MM.1S (cell line): ENCODE results near the gene PADI3.

Experiments
- DNase-seq: peaks from one replicate; pipeline ENCODE4 v3.0.0-alpha.2; 2015
- H2AFZ ChIP-seq: fragments of 300-600 bp; sonication (generic); 2 replicates; pipeline ENCODE4 v1.6.0; 2016; ENCODE audit warnings: antibody characterized with exemption, low read length
- H3F3A ChIP-seq: fragments of 300-600 bp; sonication (generic); 2 replicates; pipeline ENCODE4 v1.6.1; 2016; ENCODE audit warnings: mild to moderate bottlenecking, antibody characterized with exemption, low read length, moderate library complexity, mixed read lengths; ENCODE audit not compliant: insufficient read depth
- H3K27ac ChIP-seq: fragments of 300-600 bp; sonication (generic); 2 replicates; pipeline ENCODE4 v1.5.1; 2016; ENCODE audit warnings: mild to moderate bottlenecking, low read length
- H3K27me3 ChIP-seq: fragments of 300-600 bp; sonication (generic); replicated peaks from 2 replicates; pipeline ENCODE4 v1.6.0; 2016; ENCODE audit warnings: low read length; ENCODE audit not compliant: insufficient read depth
- H3K36me3 ChIP-seq: fragments of 300-600 bp; sonication (generic); replicated peaks from 2 replicates; pipeline ENCODE4 v1.6.1; 2016; ENCODE audit warnings: mild to moderate bottlenecking, low read length, mixed read lengths; ENCODE audit not compliant: insufficient read depth
- H3K4me1 ChIP-seq: fragments of 300-600 bp; sonication (generic); 2 replicates; pipeline ENCODE4 v1.6.1; 2016; ENCODE audit warnings: low read length, mixed read lengths
- H3K4me2 ChIP-seq: fragments of 300-600 bp; sonication (generic); 2 replicates; pipeline ENCODE4 v1.6.0; 2016; ENCODE audit warnings: low read depth, low read length
- H3K4me3 ChIP-seq: fragments of 300-600 bp; sonication (generic); 2 replicates; pipeline ENCODE4 v1.5.1; 2016; ENCODE audit warnings: low read length, mixed read lengths
- H3K79me2 ChIP-seq: fragments of 300-600 bp; sonication (generic); 2 replicates; pipeline ENCODE4 v1.6.1; 2016; ENCODE audit warnings: mixed run types, low read length, mixed read lengths
- H3K9ac ChIP-seq: fragments of 300-600 bp; sonication (generic); 2 replicates; pipeline ENCODE4 v1.6.1; 2016; ENCODE audit warnings: low read length, mixed read lengths
- H3K9me2 ChIP-seq: fragments of 300-600 bp; sonication (generic); replicated peaks from 2 replicates; pipeline ENCODE4 v1.6.1; 2016; ENCODE audit warnings: mild to moderate bottlenecking, low read length, mixed read lengths; ENCODE audit not compliant: insufficient read depth
- H3K9me3 ChIP-seq: fragments of 300-600 bp; sonication (generic); replicated peaks from 2 replicates; pipeline ENCODE4 v1.6.1; 2016; ENCODE audit warnings: mild to moderate bottlenecking, low read length, mixed read lengths; ENCODE audit not compliant: insufficient read depth
- H4K20me1 ChIP-seq: fragments of 300-600 bp; sonication (generic); 2 replicates; pipeline ENCODE4 v1.6.1; 2016; ENCODE audit warnings: mild to moderate bottlenecking, low read length, moderate library complexity, mixed read lengths; ENCODE audit not compliant: insufficient read depth
- EZH2 ChIP-seq: fragments of 300-600 bp; sonication (generic); optimal IDR thresholded peaks from 2 replicates; pipeline ENCODE3; 2017; ENCODE audit warnings: low read depth, mild to moderate bottlenecking, antibody characterized with exemption, low read length, mixed read lengths
- EZH2phosphoT487 ChIP-seq: fragments of 300-600 bp; sonication (generic); IDR thresholded peaks from 2 replicates; pipeline ENCODE4 v1.6.1; 2018; ENCODE audit warnings: antibody characterized with exemption, low read length
- TF ChIP-seq, protein P1 (sequence below): fragments of 300-600 bp; sonication (generic); IDR thresholded peaks from 2 replicates; pipeline ENCODE4 v1.5.1; 2016; ENCODE audit warnings: antibody characterized with exemption, low read length, mixed read lengths

PADI3 gene

DNA sequence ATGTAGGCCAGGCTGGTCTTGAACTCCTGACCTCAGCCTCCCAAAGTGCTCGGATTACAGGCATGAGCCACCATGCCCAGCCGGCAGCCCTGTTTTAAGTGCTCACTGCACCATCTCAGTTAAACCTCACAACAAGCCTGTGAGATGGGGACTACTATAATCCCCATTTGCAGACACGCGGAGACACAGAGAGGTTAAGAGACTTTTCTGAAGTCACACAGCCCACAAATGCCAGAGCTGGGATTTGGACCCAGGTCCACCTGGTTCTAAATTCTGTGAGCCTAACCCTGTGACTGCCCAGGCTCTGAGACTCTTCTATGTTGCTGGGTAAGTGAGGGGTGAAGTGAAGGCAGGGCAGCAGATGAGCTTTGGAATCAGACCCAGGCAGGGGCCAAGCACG, 37.5 kb upstream of the PADI3 start:
- Histone ChIP-seq H2AFZ (no peak overlapping the region), H3K36me3 (no peaks in the 10 kb centered on the region), H4K20me1 (no peaks in the 10 kb centered on the region), H3F3A (no peaks in the 10 kb centered on the region), H3K9me2 (no peaks in the 10 kb centered on the region), H3K27ac (no peak overlapping the region), H3K27me3 (peaks cover 94% of the 10 kb centered on the region), H3K79me2 (no peaks in the 10 kb centered on the region), H3K9ac (no peak overlapping the region), H3K4me1 (no peaks in the 10 kb centered on the region), H3K4me3 (no peak overlapping the region), H3K4me2 (no peak overlapping the region), H3K9me3 (no peaks in the 10 kb centered on the region)
- TF ChIP-seq EZH2phosphoT487 (no peak), EZH2 (no peak)
- TF ChIP-seq, protein P1, sequence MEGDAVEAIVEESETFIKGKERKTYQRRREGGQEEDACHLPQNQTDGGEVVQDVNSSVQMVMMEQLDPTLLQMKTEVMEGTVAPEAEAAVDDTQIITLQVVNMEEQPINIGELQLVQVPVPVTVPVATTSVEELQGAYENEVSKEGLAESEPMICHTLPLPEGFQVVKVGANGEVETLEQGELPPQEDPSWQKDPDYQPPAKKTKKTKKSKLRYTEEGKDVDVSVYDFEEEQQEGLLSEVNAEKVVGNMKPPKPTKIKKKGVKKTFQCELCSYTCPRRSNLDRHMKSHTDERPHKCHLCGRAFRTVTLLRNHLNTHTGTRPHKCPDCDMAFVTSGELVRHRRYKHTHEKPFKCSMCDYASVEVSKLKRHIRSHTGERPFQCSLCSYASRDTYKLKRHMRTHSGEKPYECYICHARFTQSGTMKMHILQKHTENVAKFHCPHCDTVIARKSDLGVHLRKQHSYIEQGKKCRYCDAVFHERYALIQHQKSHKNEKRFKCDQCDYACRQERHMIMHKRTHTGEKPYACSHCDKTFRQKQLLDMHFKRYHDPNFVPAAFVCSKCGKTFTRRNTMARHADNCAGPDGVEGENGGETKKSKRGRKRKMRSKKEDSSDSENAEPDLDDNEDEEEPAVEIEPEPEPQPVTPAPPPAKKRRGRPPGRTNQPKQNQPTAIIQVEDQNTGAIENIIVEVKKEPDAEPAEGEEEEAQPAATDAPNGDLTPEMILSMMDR, result no peak
- DNase-seq, result no peak

DNA sequence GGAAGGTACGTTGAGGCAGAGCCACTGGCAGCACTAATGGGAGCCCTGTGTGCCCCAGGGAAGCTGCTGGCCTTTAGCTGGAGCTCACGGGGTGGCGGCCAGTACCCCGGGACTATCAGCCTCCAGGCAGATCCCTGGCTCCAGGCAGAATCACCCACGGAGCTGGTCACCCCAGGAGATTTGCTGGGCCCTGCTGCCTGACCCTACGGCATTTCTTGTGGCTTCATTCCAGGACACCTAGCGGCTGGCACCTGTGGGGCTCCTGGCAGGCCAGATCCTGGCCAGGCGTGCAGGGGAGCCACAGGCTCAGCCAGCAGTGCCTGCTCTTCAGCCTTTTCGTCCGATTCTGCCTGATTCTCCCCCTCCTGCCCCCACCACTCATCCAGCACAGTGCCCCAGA, 36.9 kb upstream of the PADI3 start:
- Histone ChIP-seq H3K9ac (no peak overlapping the region), H3K4me2 (no peak overlapping the region), H3K4me1 (no peaks in the 10 kb centered on the region), H3F3A (no peaks in the 10 kb centered on the region), H3K9me2 (no peaks in the 10 kb centered on the region), H3K9me3 (no peaks in the 10 kb centered on the region), H2AFZ (no peak overlapping the region), H3K27ac (no peak overlapping the region), H3K36me3 (no peaks in the 10 kb centered on the region), H3K4me3 (no peak overlapping the region), H3K79me2 (no peaks in the 10 kb centered on the region), H4K20me1 (no peaks in the 10 kb centered on the region), H3K27me3 (peaks cover 92% of the 10 kb centered on the region)
- DNase-seq, result no peak
- TF ChIP-seq, protein P1, result no peak
- TF ChIP-seq EZH2phosphoT487, result no peak

DNA sequence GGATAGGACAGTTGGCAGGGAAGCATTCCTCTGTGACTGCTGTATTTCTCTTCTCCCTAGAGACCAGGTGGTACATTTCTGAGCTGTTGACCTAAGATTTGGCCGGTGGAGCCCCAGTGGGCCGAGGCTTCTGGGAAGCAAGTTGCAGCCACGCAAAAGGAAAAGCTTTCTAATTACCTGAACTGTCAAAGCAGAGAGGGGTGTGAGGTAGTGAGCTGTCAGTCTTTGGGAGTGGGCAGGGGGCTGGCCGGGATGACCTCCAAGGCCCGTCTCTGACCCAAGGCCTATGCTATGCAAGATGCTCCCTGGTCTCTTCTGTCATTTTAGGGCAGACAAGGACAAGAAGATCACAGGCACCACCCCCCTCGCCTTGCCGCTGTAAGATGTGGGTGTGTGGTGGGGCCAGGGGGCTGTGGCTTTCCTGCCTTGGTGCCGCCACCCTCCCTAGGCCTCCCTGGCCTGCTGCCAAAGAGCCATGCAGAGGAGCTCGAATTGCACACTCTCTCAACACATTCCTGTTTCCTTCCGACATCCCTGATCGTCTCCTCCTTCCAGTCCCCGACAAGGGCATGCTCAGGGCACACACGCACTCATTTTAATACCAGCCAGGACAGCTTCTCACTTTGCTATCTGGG, 36.3 kb upstream of the PADI3 start:
- H3K9ac ChIP-seq, result no peak overlapping the region
- H3K4me2 ChIP-seq, result no peak overlapping the region
- no peaks in the 10 kb centered on the region for H3K4me1 ChIP-seq

More for the DNA sequence above, 36.3 kb upstream of the PADI3 start:
- H3K9me3 ChIP-seq, result no peaks in the 10 kb centered on the region
- H3K27ac ChIP-seq, result no peak overlapping the region
- no peak overlapping the region for H2AFZ ChIP-seq
- no peaks in the 10 kb centered on the region for H3K79me2 ChIP-seq
- no peak overlapping the region for H3K4me3 ChIP-seq
- H3F3A ChIP-seq, result no peaks in the 10 kb centered on the region
- H3K9me2 ChIP-seq, result no peaks in the 10 kb centered on the region
- no peaks in the 10 kb centered on the region for H3K36me3 ChIP-seq
- peaks cover 92% of the 10 kb centered on the region for H3K27me3 ChIP-seq
- no peak for DNase-seq
- TF ChIP-seq, protein P1, result no peak
- TF ChIP-seq EZH2 (no peak), EZH2phosphoT487 (no peak)
- H4K20me1 ChIP-seq, result no peaks in the 10 kb centered on the region
